Left ventricle myocardium inferior (tissue), 1 donor: Measurements from ENCODE around the gene FTMT. TPM values are rescaled to one million over a fixed set of nuclear protein-coding genes. Genes with fewer than 3 reads are reported as not detected.

Experiments used
- DNase-seq: peaks from one replicate; pipeline ENCODE4 v3.0.0-alpha.2; 2020
- H3K27ac ChIP-seq: fragments of 200-600 bp; replicated peaks from 2 replicates; pipeline ENCODE4 v1.8.0; 2021
- H3K27me3 ChIP-seq: fragments of 200-600 bp; 2 replicates; pipeline ENCODE4 v1.8.0; 2021; ENCODE audit warnings: low read depth
- H3K36me3 ChIP-seq: fragments of 200-600 bp; 2 replicates; pipeline ENCODE4 v1.8.0; 2021
- H3K4me1 ChIP-seq: fragments of 200-600 bp; 2 replicates; pipeline ENCODE4 v1.8.0; 2021
- H3K4me3 ChIP-seq: fragments of 200-600 bp; 2 replicates; pipeline ENCODE4 v1.8.0; 2021; ENCODE audit warnings: mild to moderate bottlenecking, moderate library complexity
- H3K9me3 ChIP-seq: fragments of 200-600 bp; replicated peaks from 2 replicates; pipeline ENCODE4 v1.8.0; 2021
- intact Hi-C: fragments of 100-400 bp; cut with micrococcal nuclease; formaldehyde crosslinking; loops from one replicate; pipeline ENCODE4 v1.11.0; 2022
- total RNA-seq: library from RNA; stranded (reverse); fragmentation: NEBNext Ultra II Directional; extraction: Animal tissue kit (Norgen Biotek cat#: 25700); gene quantifications from one replicate; pipeline ENCODE4 v1.2.1, GENCODE V29; 2021
- TF ChIP-seq, protein P1 (sequence below): fragments of 200-600 bp; IDR thresholded peaks from 2 replicates; pipeline ENCODE4 v1.8.0; 2021; ENCODE audit warnings: antibody characterized with exemption, mild to moderate bottlenecking, borderline replicate concordance
- donor health status: DM: no; HTN: yes; CAD: no; lungs with severe emphysema.

Gene FTMT
- total RNA-seq, 1 donor from 2014 or later: not detected

GRCh38 chr5:121887727-121888126, 36.0 kb downstream of the FTMT start:
- no peak overlapping the region for H3K4me3 ChIP-seq
- no peaks in the 10 kb centered on the region for H3K36me3 ChIP-seq
- intact Hi-C loops: no loop called here
- H3K9me3 ChIP-seq: no peaks in the 10 kb centered on the region
- H3K27ac ChIP-seq: no peak overlapping the region
- DNase-seq: no peak
- H3K4me1 ChIP-seq: no peaks in the 10 kb centered on the region
- H3K27me3 ChIP-seq: no peaks in the 10 kb centered on the region
- TF ChIP-seq, protein P1, sequence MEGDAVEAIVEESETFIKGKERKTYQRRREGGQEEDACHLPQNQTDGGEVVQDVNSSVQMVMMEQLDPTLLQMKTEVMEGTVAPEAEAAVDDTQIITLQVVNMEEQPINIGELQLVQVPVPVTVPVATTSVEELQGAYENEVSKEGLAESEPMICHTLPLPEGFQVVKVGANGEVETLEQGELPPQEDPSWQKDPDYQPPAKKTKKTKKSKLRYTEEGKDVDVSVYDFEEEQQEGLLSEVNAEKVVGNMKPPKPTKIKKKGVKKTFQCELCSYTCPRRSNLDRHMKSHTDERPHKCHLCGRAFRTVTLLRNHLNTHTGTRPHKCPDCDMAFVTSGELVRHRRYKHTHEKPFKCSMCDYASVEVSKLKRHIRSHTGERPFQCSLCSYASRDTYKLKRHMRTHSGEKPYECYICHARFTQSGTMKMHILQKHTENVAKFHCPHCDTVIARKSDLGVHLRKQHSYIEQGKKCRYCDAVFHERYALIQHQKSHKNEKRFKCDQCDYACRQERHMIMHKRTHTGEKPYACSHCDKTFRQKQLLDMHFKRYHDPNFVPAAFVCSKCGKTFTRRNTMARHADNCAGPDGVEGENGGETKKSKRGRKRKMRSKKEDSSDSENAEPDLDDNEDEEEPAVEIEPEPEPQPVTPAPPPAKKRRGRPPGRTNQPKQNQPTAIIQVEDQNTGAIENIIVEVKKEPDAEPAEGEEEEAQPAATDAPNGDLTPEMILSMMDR: no peak

- intact Hi-C loops: no loop called here
- no peak for DNase-seq
- H3K4me1 ChIP-seq: no peaks in the 10 kb centered on the region
- H3K36me3 ChIP-seq: no peaks in the 10 kb centered on the region
- H3K4me3 ChIP-seq: no peak overlapping the region
- peaks cover 4% of the 10 kb centered on the region for H3K9me3 ChIP-seq
- no peaks in the 10 kb centered on the region for H3K27me3 ChIP-seq
- TF ChIP-seq, protein P1: no peak
- no peak overlapping the region for H3K27ac ChIP-seq
Observed at GRCh38 chr5:121890297-121890858, 38.7 kb downstream of the FTMT start.

- no peaks in the 10 kb centered on the region for H3K27me3 ChIP-seq
- TF ChIP-seq, protein P1: no peak
- intact Hi-C loops: no loop called here
- no peaks in the 10 kb centered on the region for H3K36me3 ChIP-seq
- H3K4me3 ChIP-seq: no peak overlapping the region
- DNase-seq: no peak
- no peak overlapping the region for H3K27ac ChIP-seq
- peaks cover 4% of the 10 kb centered on the region for H3K9me3 ChIP-seq
- no peaks in the 10 kb centered on the region for H3K4me1 ChIP-seq
Observed at GRCh38 chr5:121897341-121897740, 45.7 kb downstream of the FTMT start.

DNA sequence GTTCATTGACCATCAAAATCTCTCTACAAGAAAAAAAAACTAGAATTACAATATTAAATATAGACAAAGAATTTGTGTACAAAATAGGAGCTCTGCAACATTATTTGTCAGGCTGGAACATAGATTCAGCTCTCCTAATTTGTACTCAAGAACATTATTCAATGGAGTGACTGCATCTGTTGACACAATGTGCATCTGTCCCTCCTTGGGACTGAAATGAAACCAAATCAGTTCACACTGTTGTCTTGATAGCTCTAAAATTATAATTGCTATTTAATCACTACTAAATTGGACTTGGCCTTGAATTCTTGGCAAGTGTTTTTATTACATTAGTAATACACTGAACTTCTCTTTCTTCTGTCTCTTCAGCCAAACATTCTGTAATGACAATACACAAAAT, 47.7 kb downstream of the FTMT start:
- H3K27me3 ChIP-seq: no peaks in the 10 kb centered on the region
- H3K4me3 ChIP-seq: no peak overlapping the region
- TF ChIP-seq, protein P1: no peak
- H3K4me1 ChIP-seq: no peaks in the 10 kb centered on the region
- H3K36me3 ChIP-seq: no peaks in the 10 kb centered on the region
- no peak for DNase-seq
- intact Hi-C loops: no loop called here
- peaks cover 4% of the 10 kb centered on the region for H3K9me3 ChIP-seq
- H3K27ac ChIP-seq: no peak overlapping the region

Other genes starting within 250 kb of the FTMT start
- gene SRFBP1, start 110.1 kb downstream of the FTMT start, total RNA-seq: 8.6 TPM
- gene LOX, start 226.4 kb downstream of the FTMT start, total RNA-seq: 4.4 TPM